Vagina (tissue), 2 donors: ENCODE data around the gene FAM78B. TPM values are rescaled to one million over a fixed set of nuclear protein-coding genes. Genes with fewer than 3 reads are reported as not detected.

ENCODE experiments used
- DNase-seq, 2 donors: peaks; one replicate each; pipeline ENCODE4 v3.0.0-alpha.2; 2017; ENCODE audit errors: extremely low spot score in 2 of 2
- H3K27ac ChIP-seq: fragments of 200-600 bp; sonication (generic); one replicate; pipeline ENCODE4 v1.5.1; 2019
- H3K27me3 ChIP-seq: fragments of 200-600 bp; sonication (generic); one replicate; pipeline ENCODE4 v1.5.1; 2019
- H3K36me3 ChIP-seq, 2 donors: fragments of 200-600 bp; sonication (generic); one replicate each; pipeline ENCODE4 v1.5.1; 2017 to 2019
- H3K4me1 ChIP-seq: fragments of 200-600 bp; sonication (generic); one replicate; pipeline ENCODE4 v1.5.1; 2019
- H3K4me3 ChIP-seq, 2 donors: fragments of 200-600 bp; sonication (generic); 1 replicate in 1 of 2; 2 replicates in 1 of 2; pipeline ENCODE4 v1.5.1; 2016 to 2019
- H3K9me3 ChIP-seq: fragments of 200-600 bp; sonication (generic); one replicate; pipeline ENCODE4 v1.5.1; 2019
- CTCF ChIP-seq, 3 experiments: fragments of 450-650 bp in 2 of 3; fragments of 200-600 bp in 1 of 3; sonication (generic) in 1 of 3; IDR thresholded peaks; one replicate each; pipeline ENCODE4 v1.5.1; 2017 to 2019; ENCODE audit warnings: antibody characterized with exemption in 3 of 3, mild to moderate bottlenecking in 2 of 3, moderate library complexity in 2 of 3
- POLR2A ChIP-seq, 2 donors: fragments of 450-650 bp; IDR thresholded peaks; one replicate each; pipeline ENCODE4 v1.6.1; 2017; ENCODE audit warnings: antibody characterized with exemption in 2 of 2, mild to moderate bottlenecking in 2 of 2, moderate library complexity in 2 of 2
- POLR2AphosphoS5 ChIP-seq, 2 donors: sonication (generic); formaldehyde crosslinking; IDR thresholded peaks; one replicate each; pipeline ENCODE4 v1.9.0; 2017; ENCODE audit warnings: antibody characterized with exemption in 2 of 2, mild to moderate bottlenecking in 2 of 2, low read depth in 1 of 2; ENCODE audit not compliant: insufficient read depth in 1 of 2
- intact Hi-C: fragments of 100-400 bp; cut with DNase I; formaldehyde crosslinking; loops from one replicate; pipeline ENCODE4 v1.15.1; 2023
- total RNA-seq: library from RNA; depleted of rRNA; stranded (reverse); fragments of >200 nt; gene quantifications from one replicate; pipeline ENCODE4 v1.2.3, GENCODE V29; 2016

FAM78B gene
- total RNA-seq, 1 donor from 2014 or later: 4.4 TPM

DNA sequence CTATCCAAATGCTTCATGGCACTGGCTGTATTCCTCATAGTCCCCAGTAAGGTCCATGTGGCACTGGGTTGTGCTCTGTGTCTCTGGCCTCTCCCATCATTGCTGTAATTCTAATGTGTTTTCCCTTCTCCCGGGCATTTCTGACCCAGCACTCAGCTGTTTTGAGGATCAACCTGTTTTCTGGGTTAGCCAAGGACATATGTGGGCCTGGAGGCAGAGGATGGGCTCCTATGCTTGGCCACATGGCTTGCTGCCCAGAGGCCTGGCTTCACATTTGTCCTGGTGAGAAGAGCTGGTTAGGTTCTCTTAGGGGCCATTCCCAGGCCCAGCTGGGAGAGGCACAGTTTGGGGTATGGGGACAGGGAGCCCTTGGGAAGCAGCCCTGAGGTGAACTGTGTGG is 103.1 kb downstream of the FAM78B start:
- TF ChIP-seq POLR2A (IDR thresholded peaks at IDR 0.05): no peak
- no peak for TF ChIP-seq POLR2AphosphoS5 (IDR thresholded peaks at IDR 0.05; ENCODE audit: insufficient read depth in 1 of 2, low read depth in 1 of 2)
- TF ChIP-seq CTCF (IDR thresholded peaks at IDR 0.05): no peak
- no peak overlapping the region for H3K4me3 ChIP-seq
- no peaks in the 10 kb centered on the region for H3K27me3 ChIP-seq
- H3K27ac ChIP-seq: no peak overlapping the region
- intact Hi-C loops: no loop called here
- no peak for DNase-seq
- H3K4me1 ChIP-seq: no peaks in the 10 kb centered on the region
- no peaks in the 10 kb centered on the region for H3K9me3 ChIP-seq
- no peaks in the 10 kb centered on the region for H3K36me3 ChIP-seq

GRCh38 chr1:166062421-166063070 is 104.3 kb downstream of the FAM78B start:
- TF ChIP-seq POLR2AphosphoS5 (IDR thresholded peaks at IDR 0.05; ENCODE audit: insufficient read depth in 1 of 2, low read depth in 1 of 2): no peak
- no peak for TF ChIP-seq POLR2A (IDR thresholded peaks at IDR 0.05)
- TF ChIP-seq CTCF (IDR thresholded peaks at IDR 0.05): no peak
- no peaks in the 10 kb centered on the region for H3K36me3 ChIP-seq
- H3K9me3 ChIP-seq: no peaks in the 10 kb centered on the region
- no peak overlapping the region for H3K4me3 ChIP-seq
- no peaks in the 10 kb centered on the region for H3K4me1 ChIP-seq
- intact Hi-C loops: no loop called here
- DNase-seq: no peak
- no peak overlapping the region for H3K27ac ChIP-seq
- no peaks in the 10 kb centered on the region for H3K27me3 ChIP-seq

DNA sequence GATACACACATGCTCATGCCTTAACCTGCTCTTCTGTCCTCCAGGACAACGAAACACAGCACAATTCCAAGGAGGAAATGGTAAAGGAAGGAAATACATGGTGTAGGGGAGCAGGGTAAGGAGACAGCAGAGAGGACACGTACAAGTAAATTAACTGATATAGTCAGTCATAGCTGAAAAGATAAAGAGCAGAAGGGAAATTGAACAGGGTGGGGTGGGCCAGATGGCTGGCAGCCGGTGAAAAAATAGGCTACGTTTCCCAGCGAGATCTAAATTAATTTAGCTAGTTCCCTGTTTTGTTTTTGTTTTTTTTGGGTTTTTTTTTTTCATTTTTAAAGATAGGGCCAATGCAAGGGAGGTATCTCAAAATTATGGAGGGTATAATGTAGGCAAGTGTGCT is 109.2 kb downstream of the FAM78B start:
- H3K36me3 ChIP-seq: no peaks in the 10 kb centered on the region
- H3K4me1 ChIP-seq: no peaks in the 10 kb centered on the region
- DNase-seq: no peak
- H3K9me3 ChIP-seq: no peaks in the 10 kb centered on the region
- H3K27me3 ChIP-seq: no peaks in the 10 kb centered on the region
- no peak overlapping the region for H3K27ac ChIP-seq
- TF ChIP-seq CTCF (IDR thresholded peaks at IDR 0.05): no peak
- H3K4me3 ChIP-seq: no peak overlapping the region
- intact Hi-C loops: no loop called here

- no peak for DNase-seq
- no peaks in the 10 kb centered on the region for H3K4me1 ChIP-seq
- intact Hi-C loops: no loop called here
- no peaks in the 10 kb centered on the region for H3K9me3 ChIP-seq
- H3K27me3 ChIP-seq: no peaks in the 10 kb centered on the region
- H3K27ac ChIP-seq: no peak overlapping the region
- H3K36me3 ChIP-seq: no peaks in the 10 kb centered on the region
- H3K4me3 ChIP-seq: no peak overlapping the region
- TF ChIP-seq POLR2AphosphoS5 (IDR thresholded peaks at IDR 0.05; ENCODE audit: insufficient read depth in 1 of 2, low read depth in 1 of 2) (no peak), CTCF (IDR thresholded peaks at IDR 0.05) (no peak), POLR2A (IDR thresholded peaks at IDR 0.05) (no peak)
Measured at GRCh38 chr1:166053395-166053794, 113.4 kb downstream of the FAM78B start.

GRCh38 chr1:166040202-166040997 is 126.4 kb downstream of the FAM78B start:
- TF ChIP-seq POLR2A (IDR thresholded peaks at IDR 0.05) (no peak), POLR2AphosphoS5 (IDR thresholded peaks at IDR 0.05; ENCODE audit: insufficient read depth in 1 of 2, low read depth in 1 of 2) (no peak), CTCF (IDR thresholded peaks at IDR 0.05) (no peak)
- H3K36me3 ChIP-seq: no peaks in the 10 kb centered on the region
- intact Hi-C loops: no loop called here
- H3K4me1 ChIP-seq: no peaks in the 10 kb centered on the region
- H3K27me3 ChIP-seq: no peaks in the 10 kb centered on the region
- no peaks in the 10 kb centered on the region for H3K9me3 ChIP-seq
- H3K4me3 ChIP-seq: no peak overlapping the region
- no peak overlapping the region for H3K27ac ChIP-seq
- DNase-seq: no peak
